ENCODE data around the gene CRAT.

DNA sequence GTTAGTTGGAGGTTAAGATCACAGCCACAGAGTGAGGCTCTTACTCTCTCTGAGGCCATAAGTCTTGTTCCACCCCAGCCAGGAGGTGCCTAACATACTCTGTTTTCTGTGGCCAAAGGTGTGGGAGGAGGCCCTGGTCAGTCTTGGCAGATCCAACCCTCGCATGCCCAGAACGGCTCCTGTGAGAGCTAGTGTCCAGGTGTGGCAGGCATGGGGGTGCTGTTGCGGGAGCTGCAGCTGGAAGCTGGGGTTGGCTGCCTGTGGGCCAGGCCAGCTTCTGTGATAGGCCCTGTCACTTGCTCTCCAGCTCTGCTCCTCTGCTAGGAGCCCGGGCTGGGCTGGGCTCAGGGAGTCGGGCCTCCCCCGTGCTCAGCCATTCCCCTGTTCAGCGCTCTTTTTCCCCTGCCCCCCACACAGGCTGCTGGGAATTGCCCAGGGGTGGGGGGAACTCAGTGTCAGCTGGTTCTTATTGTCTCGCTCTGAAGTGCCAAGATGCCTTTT lies 35.9 kb upstream of the CRAT start:
- TF ChIP-seq, protein P1, sequence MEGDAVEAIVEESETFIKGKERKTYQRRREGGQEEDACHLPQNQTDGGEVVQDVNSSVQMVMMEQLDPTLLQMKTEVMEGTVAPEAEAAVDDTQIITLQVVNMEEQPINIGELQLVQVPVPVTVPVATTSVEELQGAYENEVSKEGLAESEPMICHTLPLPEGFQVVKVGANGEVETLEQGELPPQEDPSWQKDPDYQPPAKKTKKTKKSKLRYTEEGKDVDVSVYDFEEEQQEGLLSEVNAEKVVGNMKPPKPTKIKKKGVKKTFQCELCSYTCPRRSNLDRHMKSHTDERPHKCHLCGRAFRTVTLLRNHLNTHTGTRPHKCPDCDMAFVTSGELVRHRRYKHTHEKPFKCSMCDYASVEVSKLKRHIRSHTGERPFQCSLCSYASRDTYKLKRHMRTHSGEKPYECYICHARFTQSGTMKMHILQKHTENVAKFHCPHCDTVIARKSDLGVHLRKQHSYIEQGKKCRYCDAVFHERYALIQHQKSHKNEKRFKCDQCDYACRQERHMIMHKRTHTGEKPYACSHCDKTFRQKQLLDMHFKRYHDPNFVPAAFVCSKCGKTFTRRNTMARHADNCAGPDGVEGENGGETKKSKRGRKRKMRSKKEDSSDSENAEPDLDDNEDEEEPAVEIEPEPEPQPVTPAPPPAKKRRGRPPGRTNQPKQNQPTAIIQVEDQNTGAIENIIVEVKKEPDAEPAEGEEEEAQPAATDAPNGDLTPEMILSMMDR (IDR thresholded peaks at IDR 0.05; ENCODE audit: insufficient read depth, low read length): no peak
- TF ChIP-seq, protein P2, sequence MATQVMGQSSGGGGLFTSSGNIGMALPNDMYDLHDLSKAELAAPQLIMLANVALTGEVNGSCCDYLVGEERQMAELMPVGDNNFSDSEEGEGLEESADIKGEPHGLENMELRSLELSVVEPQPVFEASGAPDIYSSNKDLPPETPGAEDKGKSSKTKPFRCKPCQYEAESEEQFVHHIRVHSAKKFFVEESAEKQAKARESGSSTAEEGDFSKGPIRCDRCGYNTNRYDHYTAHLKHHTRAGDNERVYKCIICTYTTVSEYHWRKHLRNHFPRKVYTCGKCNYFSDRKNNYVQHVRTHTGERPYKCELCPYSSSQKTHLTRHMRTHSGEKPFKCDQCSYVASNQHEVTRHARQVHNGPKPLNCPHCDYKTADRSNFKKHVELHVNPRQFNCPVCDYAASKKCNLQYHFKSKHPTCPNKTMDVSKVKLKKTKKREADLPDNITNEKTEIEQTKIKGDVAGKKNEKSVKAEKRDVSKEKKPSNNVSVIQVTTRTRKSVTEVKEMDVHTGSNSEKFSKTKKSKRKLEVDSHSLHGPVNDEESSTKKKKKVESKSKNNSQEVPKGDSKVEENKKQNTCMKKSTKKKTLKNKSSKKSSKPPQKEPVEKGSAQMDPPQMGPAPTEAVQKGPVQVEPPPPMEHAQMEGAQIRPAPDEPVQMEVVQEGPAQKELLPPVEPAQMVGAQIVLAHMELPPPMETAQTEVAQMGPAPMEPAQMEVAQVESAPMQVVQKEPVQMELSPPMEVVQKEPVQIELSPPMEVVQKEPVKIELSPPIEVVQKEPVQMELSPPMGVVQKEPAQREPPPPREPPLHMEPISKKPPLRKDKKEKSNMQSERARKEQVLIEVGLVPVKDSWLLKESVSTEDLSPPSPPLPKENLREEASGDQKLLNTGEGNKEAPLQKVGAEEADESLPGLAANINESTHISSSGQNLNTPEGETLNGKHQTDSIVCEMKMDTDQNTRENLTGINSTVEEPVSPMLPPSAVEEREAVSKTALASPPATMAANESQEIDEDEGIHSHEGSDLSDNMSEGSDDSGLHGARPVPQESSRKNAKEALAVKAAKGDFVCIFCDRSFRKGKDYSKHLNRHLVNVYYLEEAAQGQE (IDR thresholded peaks at IDR 0.05; ENCODE audit: insufficient replicate concordance, low read depth): no peak
- no peak for TF ChIP-seq POLR2AphosphoS5 (IDR thresholded peaks at IDR 0.05; ENCODE audit: low read depth)
